ELR (cell line): ENCODE results near the gene UNC5B.
A peak's percentile ranks its signal among the peaks of the same experiment; 100 is the strongest.

Experiments used
- DNase-seq: peaks from one replicate; pipeline ENCODE4 v3.0.0-alpha.2; 2015; ENCODE audit warnings: low read depth

UNC5B gene

GRCh38 chr10:71299071-71299785 is 86.9 kb downstream of the UNC5B start:
- no peak for DNase-seq

GRCh38 chr10:71300555-71301370 is 88.4 kb downstream of the UNC5B start:
- no peak for DNase-seq

- no peak for DNase-seq
These were observed 89.1 kb downstream of the UNC5B start for GRCh38 chr10:71301371-71301916.

GRCh38 chr10:71302451-71302850 is 90.1 kb downstream of the UNC5B start:
- DNase-seq: no peak

- peak; percentile 73 for DNase-seq
These were observed 90.7 kb downstream of the UNC5B start for GRCh38 chr10:71302874-71303568.

GRCh38 chr10:71303569-71303907 is 91.2 kb downstream of the UNC5B start:
- no peak for DNase-seq

GRCh38 chr10:71304914-71305313 is 92.5 kb downstream of the UNC5B start:
- DNase-seq: no peak

- DNase-seq: no peak
These were observed 94.6 kb downstream of the UNC5B start for GRCh38 chr10:71306979-71307378.

GRCh38 chr10:71307469-71308085 is 95.2 kb downstream of the UNC5B start:
- no peak for DNase-seq

GRCh38 chr10:71308244-71308643 is 95.9 kb downstream of the UNC5B start:
- no peak for DNase-seq

- DNase-seq: no peak
These were observed 96.6 kb downstream of the UNC5B start for GRCh38 chr10:71308985-71309384.

GRCh38 chr10:71309919-71310318 is 97.5 kb downstream of the UNC5B start:
- no peak for DNase-seq

- no peak for DNase-seq
These were observed 99.8 kb downstream of the UNC5B start for GRCh38 chr10:71312220-71312619.

GRCh38 chr10:71312811-71313789 is 100.7 kb downstream of the UNC5B start:
- DNase-seq: no peak

- peak; percentile 58 for DNase-seq
These were observed 101.8 kb downstream of the UNC5B start for GRCh38 chr10:71314028-71314693.

- no peak for DNase-seq
These were observed 102.4 kb downstream of the UNC5B start for GRCh38 chr10:71314694-71315225.

GRCh38 chr10:71316056-71316785 is 103.9 kb downstream of the UNC5B start:
- no peak for DNase-seq

GRCh38 chr10:71316786-71317160 is 104.4 kb downstream of the UNC5B start:
- DNase-seq: no peak

GRCh38 chr10:71317739-71318138 is 105.4 kb downstream of the UNC5B start:
- no peak for DNase-seq
